ENCODE results near the gene ZDHHC24.

Gene ZDHHC24

GRCh38 chr11:66523611-66524010, 22.2 kb downstream of the ZDHHC24 start:
- no peak overlapping the region for H3K4me3 ChIP-seq
- no peak overlapping the region for H3K27ac ChIP-seq

DNA sequence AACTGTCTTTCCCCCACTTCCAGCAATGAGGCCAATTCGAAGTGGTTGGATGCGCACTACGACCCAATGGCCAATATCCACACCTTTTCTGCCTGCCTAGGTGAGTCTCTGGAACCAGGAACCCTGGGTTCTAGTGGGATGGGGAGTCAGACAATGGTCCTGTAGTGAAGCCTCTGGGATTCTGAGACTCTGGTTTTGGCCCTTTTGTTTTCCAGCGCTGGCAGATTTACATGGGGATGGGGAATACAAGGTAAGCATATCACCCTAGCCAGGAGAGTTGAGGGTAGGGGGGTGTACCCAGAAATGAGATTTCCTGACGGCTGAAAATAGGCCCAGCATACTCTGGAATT, 34.9 kb downstream of the ZDHHC24 start:
- H3K4me3 ChIP-seq = peak overlapping the region; percentile 50 to 86 (median 67)
- peak overlapping the region in 18 of 21 experiments; percentile 9 to 80 (median 51) for H3K27ac ChIP-seq

DNA sequence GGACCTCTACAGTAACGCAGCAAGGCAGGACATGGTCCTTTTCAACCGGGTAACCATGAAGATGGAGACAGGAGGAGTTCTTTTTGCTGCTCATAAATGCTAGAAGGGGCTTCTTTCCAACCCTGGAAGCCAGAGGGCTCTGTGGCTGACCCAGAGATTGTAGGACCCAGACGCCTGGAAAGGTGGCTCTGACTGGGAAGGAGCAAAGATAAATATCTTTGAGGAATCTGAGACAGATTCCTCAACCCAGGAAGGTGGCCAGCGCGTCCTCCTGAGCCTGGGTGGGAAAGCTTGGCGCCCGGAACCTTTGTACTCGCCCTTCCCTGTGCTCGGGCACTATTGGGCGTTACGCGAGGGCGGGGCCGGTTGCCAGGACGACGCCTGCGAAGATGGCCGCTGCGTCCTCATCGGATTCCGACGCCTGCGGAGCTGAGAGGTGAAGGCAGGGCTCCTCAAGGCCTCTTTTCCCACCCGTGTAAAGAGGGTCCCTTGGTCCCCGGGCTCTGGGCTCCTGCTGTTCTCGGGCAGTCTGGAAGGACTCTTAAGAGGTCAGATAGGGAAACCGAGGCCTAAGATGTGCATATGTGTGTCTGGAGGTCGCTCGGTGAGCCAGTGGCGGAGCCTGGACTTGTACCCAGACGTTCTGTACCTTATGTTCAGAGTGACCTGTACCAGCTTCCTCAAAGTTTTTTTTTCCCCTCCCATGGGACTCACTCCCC, 35.4 kb downstream of the ZDHHC24 start, which contains the start of gene BBS1:
Gene BBS1, plus strand, starts transcription at position 365 of the 719 bp plus-strand sequence. Its CDS starts 25 bp downstream, at position 390.
- peak within 1 kb of the TSS; percentile 50 to 86 (median 67) for H3K4me3 ChIP-seq
- H3K27ac ChIP-seq = peak within 1 kb of the TSS in 20 of 21 experiments; percentile 9 to 80 (median 46)

GRCh38 chr11:66509131-66509561, 36.7 kb downstream of the ZDHHC24 start:
- no peak overlapping the region for H3K27ac ChIP-seq
- H3K4me3 ChIP-seq = no peak overlapping the region

DNA sequence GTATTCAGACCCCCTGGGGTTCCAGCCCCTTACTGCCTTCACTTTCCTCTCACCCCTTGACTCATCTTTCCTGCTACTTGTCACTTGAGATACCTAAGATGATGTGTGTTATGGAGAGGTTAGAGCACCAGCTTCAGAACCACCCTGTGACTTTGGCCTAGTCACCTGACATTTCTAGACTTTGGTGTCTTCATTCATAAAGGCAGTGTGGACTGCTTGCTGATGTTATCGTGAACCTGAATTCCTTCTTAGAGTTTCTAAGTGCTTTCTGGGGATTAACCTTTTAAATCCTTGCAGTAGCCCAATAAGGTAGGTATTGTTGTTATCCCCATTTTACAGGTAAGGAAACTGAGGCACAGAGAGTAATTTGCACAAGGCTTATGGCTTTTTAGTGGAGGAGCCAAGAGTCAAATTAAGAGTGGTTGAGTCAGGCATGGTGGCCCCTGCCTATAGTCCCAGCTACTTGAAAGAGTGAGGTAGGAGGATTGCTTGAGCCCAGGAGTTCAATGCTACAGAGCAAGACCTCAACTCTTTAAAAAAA, 40.5 kb downstream of the ZDHHC24 start:
- Histone ChIP-seq H3K4me3 (no peak overlapping the region), H3K27ac (no peak overlapping the region)

- H3K27ac ChIP-seq = no peak overlapping the region
- H3K4me3 ChIP-seq = no peak overlapping the region
Observed at GRCh38 chr11:66498506-66498905, 47.3 kb downstream of the ZDHHC24 start.

GRCh38 chr11:66497206-66497605, 48.6 kb downstream of the ZDHHC24 start:
- no peak overlapping the region for H3K4me3 ChIP-seq
- H3K27ac ChIP-seq = no peak overlapping the region

DNA sequence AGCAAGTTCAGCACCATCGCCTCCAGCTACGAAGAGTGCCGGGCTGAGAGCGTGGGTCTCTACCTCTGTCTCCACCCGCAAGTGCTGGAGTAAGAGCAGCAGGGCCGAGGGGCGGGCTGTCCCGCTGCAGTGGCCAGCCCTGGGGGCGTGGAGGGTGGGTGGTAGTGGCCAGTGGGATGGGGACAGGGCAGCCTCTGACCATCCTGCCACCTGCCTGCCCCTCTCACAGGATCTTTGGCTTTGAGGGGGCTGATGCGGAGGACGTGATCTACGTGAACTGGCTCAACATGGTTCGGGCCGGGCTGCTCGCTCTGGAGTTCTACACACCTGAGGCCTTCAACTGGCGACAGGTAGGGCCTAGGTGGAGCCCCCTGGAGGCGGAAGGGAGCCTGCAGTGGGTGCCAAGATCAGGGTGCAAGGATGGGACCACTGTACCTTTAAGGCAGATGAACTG, 50.4 kb downstream of the ZDHHC24 start:
- Histone ChIP-seq H3K4me3 (no peak overlapping the region), H3K27ac (no peak overlapping the region)

DNA sequence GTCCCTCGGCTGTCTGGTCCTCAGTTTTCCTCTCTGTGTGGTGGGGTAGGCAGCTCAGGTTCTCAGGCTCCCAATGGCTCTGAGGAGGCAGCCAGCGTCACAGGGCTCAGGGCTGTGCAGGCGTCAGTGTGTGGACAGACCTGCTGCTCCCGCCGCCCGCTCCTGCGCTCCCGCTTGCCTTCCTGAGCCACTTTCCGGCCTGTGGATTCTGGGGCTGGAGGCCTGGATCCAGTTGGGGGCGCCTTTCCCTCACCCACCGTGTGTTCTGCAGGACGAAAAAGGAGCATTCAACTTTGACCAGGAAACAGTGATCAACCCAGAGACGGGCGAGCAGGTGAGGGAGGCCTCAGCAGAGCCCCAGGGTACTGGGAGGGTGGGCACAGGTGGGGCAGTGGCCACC, 50.9 kb downstream of the ZDHHC24 start:
- H3K27ac ChIP-seq = no peak overlapping the region
- H3K4me3 ChIP-seq = no peak overlapping the region

DNA sequence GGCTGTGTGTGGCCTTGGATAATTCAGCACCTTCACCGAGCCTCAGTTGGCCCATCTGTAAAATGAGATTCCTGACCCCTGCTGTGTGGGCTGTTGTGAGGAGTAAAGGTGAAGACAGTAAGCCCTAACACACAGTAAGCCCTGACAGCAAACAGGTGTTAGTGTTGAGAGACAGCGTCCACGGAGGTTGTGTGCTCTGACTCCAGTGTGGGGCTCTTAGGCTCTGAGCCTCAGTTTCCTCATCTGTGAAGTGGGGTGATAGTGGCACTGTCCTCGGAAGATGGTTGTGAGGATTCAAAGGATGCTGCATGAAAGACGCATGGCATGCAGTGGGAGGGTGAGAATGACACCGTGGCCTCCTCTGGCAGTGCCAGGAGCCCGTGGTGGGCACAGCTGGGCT, 51.4 kb downstream of the ZDHHC24 start:
- Histone ChIP-seq H3K27ac (no peak overlapping the region), H3K4me3 (no peak overlapping the region)

- no peak overlapping the region for H3K27ac ChIP-seq
- H3K4me3 ChIP-seq = no peak overlapping the region
Observed at GRCh38 chr11:66493130-66493529, 52.7 kb downstream of the ZDHHC24 start.

- Histone ChIP-seq H3K4me3 (no peak overlapping the region), H3K27ac (no peak overlapping the region)
Observed at GRCh38 chr11:66492161-66492865, 53.5 kb downstream of the ZDHHC24 start.

- Histone ChIP-seq H3K4me3 (no peak overlapping the region), H3K27ac (no peak overlapping the region)
Observed at GRCh38 chr11:66491315-66491935, 54.4 kb downstream of the ZDHHC24 start.

DNA sequence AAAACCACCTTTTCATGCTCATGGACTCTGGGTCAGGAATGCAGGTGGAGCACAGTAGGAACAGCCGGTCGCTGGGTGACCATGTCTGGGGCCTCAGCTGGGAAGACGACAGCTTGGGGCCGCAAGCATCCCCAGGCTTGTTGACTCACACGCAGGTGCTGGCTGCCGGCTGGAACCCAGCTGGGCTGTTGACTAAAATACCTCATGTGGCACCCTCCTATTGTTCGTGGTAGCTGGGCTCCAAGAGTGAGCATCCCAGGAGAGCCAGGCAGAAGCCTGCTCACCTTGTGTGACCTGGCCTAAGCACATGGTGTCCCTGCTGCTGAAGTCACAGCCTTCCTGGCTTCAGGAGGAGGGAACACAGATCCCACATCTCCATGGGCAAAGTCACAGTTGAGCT, 56.2 kb downstream of the ZDHHC24 start:
- H3K27ac ChIP-seq = no peak overlapping the region
- no peak overlapping the region for H3K4me3 ChIP-seq

- Histone ChIP-seq H3K4me3 (no peak overlapping the region), H3K27ac (no peak overlapping the region)
Observed at GRCh38 chr11:66488957-66489356, 56.9 kb downstream of the ZDHHC24 start.

DNA sequence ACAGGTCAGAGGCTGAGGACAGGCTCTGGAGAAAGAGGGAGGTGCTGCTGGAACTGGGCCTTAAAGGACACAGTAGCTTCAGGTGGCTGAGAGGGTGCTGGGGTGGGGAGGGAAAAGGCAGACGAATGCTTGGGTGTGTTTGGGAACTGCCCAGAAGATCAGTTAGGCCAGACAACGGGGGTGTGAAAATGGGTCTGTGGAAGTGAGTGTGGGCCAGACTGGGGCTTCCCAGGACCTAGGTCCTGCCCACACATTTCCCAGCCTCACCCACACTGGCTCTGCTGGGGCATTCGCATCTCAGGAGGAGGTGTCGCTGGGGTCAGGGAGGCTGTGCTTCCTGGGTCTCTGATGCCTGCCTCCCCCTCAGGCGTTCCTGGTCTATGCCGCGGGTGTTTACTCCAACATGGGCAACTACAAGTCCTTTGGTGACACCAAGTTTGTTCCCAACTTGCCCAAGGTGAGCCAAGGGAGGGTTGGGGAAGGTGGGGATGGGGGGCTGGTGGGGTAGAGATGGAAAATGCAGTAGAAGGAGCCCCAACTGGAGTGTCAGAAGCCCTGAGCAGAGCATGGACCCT, 61.0 kb downstream of the ZDHHC24 start:
- H3K27ac ChIP-seq = no peak overlapping the region

DNA sequence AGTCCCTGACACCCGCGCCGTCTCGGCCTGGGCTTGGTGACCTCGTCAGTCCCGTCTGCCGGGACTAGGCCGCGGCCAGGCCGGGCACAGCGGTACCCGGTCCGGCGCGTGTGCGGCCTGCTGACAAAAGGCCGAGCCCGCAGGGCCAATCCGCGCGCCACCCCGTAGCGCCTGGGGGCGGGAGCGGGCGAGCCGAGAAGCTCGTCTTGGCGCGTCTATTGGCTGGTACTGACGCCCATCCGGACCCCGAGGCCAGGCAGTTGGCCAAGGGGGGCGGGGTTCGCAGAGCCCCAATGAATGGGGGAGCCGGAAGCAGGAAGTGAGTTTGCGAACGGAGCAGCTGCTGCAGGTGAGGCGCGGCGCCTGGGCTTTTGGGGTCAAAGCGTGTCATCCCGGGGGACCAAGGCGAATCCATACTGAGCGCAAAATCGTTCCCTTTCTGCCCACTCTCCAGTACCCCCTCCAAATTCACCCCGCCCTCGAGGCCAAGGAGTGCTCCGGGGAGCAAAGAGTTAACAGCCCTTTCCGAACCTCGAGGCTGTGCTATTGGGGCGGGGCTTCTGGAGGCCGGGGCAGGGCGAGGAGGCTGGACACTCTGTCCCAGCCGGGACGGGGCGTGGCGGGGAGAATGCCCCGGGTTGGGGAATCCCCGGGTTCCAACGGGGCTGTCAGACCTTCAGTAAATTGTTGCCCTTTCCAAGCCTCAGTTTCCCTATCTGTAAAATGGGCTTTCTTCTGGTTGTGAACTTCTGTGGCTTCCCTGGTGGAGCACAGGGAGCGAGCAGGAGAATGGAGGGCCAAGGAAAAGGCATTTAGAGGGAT, 65.5 kb downstream of the ZDHHC24 start, which contains the start of gene DPP3:
Gene DPP3, plus strand, starts transcription at position 318 of the 822 bp plus-strand sequence. CDS start 1,767 bp downstream, outside the sequence.
- peak within 1 kb of the TSS; percentile 52 to 76 (median 59) for H3K4me3 ChIP-seq
- peak within 1 kb of the TSS; percentile 23 to 91 (median 87) for H3K27ac ChIP-seq

More for the DNA sequence above, 61.0 kb downstream of the ZDHHC24 start:
- H3K4me3 ChIP-seq = no peak overlapping the region

DNA sequence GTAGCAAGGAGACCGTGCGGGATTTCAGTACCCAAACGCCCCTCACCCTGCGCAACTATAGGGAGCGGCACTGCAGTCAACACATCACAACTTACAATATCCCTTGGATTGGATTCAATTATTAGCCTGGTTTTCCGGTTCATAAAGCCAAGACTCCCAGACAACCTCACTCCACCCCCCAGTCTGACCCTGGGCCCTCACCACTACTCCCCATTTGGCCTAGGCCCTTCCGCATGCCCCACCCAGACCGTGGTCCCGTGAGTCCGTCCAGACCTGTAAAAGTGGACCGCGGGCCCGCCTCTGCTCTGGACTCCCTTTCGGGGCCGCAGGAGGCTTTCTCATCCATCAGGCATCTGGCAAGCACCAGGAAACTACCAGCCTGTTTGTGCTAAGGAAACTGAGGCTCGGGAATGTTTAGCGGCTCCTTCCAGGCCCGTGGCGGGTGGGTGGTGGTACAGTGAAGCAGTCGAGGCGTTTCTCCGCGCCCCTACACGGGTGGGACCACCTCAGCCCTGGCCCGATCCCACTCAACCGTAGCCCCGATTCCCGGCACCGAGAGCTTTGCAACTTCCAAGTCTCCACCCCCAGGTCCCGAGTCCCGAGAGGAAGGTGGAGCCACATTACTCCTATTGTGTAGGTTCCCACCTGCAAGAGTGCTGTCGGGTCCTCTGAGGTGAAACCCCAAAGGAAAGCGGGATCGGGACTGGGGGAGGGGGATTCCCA, 66.3 kb downstream of the ZDHHC24 start:
- peak overlapping the region; percentile 52 to 76 (median 59) for H3K4me3 ChIP-seq
- peak overlapping the region; percentile 23 to 91 (median 87) for H3K27ac ChIP-seq
